Renal cortical epithelial cell (primary cell): ENCODE data around the gene ATP8B1. TPM values are rescaled to one million over a fixed set of nuclear protein-coding genes. Genes with fewer than 3 reads are reported as not detected.
"Not testable (repeated sequence)": the region's sequence is repeated elsewhere in the genome, so short reads cannot be mapped to it uniquely, and the experiment has no call there.

ENCODE experiments used
- DNase-seq: peaks from one replicate; pipeline ENCODE4 v3.0.0-alpha.2; 2011; ENCODE audit warnings: low read depth
- total RNA-seq: library from RNA; depleted of rRNA; stranded (reverse); fragments of >200 nt; gene quantifications from 2 replicates; pipeline ENCODE4 v1.2.3, GENCODE V29; 2014

Gene ATP8B1
- total RNA-seq, 1 donor from 2014 or later = 27.1 TPM

DNA sequence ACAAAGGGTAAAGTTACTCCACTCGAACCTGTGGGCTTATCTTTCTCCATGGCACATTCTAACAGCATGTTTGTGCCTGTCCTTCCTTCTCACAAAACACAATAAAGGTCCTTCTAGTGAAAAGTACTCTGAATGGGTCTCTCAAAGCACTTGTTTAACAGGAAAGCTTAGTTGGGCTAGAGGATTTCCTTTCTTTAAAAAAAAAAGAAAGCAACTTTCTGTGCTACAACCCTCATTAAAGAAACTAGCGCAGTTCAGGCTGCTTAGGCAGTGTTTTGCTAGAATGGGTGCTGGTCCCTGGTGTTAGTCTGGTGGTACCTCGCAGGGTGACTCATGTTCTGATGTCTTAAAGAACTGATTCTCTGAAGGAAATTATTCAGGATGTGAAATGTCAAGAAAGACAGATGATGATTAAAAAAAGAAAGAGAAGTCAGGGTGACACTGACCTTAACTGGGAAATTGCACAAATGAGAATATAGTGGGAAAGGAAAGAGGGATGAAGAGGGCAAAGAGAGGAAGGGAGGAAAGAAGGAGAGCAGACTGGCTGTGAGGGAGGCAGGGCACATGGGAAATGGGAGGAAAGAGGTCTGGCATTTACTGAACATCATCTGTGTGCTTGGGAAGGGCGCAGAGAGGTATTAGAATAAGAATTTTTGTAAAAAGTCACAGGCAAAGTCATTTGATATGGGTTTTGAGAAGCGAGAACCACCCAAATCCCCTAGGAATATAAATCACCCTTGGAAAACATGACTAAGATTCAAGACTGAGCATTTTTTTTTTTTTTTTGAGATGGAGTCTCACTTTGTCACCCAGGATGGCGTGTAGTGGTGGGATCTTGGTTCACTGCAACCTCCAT lies 74.9 kb downstream of the ATP8B1 start:
- DNase-seq = peak; percentile 58

DNA sequence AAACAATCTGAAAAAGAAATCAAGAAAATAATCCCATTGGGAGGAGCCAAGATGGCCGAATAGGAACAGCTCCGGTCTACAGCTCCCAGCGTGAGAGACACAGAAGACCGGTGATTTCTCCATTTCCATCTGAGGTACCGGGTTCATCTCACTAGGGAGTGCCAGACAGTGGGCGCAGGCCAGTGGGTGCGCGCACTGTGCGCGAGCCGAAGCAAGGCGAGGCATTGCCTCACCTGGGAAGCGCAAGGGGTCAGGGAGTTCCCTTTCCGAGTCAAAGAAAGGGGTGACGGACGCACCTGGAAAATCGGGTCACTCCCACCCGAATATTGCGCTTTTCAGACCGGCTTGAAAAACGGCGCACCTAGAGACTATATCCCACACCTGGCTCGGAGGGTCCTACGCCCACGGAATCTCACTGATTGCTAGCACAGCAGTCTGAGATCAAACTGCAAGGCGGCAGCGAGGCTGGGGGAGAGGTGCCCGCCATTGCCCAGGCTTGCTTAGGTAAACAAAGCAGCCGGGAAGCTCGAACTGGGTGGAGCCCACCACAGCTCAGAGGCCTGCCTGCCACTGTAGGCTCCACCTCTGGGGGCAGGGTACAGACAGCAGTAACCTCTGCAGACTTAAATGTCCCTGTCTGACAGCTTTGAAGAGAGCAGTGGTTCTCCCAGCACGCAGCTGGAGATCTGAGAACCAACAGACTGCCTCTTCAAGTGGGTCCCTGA lies 83.7 kb downstream of the ATP8B1 start:
- not testable (repeated sequence) for DNase-seq

DNA sequence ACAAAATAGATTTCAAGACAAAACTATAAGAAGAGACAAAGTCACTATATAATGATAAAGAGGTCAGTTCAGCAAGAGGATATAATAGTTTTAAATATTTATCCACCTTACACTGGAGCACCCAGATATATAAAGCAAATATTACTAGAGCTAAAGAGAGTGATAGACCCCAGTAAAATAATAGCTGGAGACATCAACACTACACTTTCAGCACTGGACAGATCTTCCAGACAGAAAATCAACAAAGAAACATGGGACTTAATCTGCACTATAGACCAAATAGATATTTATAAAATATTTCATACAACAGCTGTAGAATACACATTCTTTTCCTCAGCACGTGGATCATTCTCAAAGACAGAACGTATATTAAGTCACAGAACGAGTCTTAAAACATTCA lies 86.6 kb downstream of the ATP8B1 start:
- no peak for DNase-seq

DNA sequence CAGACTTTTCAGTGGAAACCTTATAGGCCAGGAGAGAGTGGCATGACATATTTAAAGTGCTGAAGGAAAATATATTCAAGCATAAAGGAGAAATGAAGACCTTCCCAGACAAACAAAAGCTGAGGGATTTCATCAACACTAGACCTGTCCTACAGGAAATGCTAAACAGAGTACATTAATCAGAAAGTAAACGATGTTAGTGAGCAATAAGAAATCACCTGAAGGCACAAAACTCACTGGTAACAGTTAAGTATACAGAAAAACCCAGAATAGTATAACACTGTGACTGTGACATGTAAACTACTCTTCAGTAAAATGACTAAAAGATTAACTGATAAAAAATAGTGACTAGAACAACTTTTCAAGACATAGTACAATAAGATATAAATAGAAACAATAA lies 87.4 kb downstream of the ATP8B1 start:
- DNase-seq = peak; percentile 47

DNA sequence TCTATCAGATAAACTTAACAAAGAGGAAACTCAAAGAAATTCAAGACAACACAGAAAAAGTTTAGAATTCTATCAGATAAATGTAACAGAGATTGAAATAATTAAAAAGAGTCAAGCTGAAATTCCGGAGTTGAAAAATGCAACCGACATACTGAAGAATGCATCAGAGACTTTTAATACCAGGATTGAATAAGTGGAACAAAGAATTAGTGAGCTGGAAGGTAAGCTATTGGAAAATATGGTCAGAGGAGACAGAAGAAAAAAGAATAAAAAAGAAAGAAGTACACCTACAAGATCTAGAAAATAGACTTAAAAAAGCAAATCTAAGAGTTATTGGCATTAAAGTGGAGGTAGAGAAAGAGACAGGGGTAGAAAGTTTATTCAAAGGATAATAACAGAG lies 88.0 kb downstream of the ATP8B1 start:
- DNase-seq = no peak

DNA sequence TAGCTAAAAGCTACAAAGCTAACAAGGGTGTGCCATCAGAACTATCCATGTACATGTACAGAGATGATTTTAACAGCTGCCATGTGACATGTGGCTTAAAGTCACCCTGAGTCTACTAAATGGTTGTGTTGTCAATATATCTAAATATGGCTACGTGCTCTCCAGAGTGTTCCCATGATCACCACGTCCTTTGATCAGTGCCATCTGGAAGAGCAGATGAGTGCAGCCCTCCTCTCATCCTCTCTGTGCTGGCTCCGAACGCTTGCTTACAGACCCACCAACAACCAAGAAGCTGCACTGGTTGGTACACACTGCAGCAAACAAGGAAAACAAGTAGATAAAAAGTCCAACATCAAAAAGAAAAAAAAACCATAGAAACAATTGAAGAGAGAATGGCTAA lies 92.9 kb downstream of the ATP8B1 start:
- no peak for DNase-seq

DNA sequence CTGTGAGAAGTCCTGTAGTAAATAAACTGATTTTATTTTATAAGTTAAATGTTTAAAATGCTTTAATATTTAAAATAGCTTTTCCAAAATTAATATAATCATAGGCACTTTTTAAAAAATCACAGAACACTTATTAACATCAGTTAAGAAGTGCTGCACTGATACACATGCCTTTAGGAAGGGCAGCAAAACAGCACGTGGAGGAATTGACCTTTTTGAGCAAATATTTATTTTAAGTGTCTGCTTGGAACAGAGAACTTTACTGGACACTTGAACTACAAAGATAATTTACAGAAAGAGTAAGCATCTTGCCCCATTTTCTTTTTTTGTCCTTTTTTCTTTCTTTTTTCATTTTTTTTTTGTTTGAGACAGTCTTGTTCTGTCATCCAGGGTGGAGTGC lies 93.8 kb downstream of the ATP8B1 start:
- no peak for DNase-seq

DNA sequence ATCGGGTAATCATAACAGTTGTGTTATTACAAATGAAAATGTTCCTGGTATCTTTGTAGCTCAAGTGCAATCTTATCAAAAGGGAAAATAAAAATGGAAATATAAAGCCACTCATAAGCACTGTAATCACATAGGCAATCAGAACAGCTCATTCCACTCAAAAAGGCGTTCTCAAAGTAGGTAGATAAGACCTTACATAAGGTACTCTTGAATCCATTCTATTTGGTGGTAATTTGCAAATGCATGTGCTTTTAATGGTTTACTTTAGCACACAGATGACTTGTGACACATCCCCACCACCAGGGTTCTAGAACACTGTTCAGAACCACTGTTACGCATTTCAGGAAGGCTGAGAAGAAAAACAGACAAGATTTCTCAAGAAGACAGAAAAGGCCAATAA lies 94.8 kb downstream of the ATP8B1 start:
- no peak for DNase-seq

DNA sequence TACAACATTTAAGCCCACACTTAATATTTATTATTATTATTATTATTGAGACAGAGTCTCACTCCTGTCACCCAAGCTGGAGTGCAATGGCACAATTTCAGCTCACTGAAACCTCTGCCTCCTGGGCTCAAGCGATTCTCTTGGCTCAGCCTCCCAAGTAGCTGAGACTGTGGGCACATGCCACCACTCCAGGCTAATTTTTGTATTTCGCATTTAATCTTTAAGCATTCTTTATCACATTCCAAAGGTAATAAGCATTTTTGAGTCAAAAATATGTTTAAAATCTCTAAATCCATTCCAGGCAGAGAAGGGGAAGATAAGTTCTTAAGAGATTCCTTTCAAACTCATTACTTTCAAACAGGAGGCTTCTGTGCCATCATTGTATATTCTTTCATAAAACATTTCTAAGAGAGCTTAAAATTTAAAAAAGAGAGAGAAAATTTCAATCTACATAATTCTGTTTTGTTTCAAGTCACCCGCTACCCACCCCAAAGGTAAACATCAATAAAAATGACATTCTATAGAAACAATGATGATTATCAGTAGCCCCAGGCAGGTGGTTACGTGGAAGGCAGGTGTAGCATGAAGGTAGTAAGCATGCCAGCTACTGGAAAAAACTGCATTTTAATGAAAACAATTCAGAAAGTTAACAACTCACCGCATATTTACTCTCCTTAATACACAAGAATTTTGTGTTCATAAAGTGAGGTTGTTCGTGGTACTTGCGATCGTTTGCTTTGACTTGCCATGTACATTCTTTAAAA lies 97.1 kb downstream of the ATP8B1 start:
- no peak for DNase-seq

DNA sequence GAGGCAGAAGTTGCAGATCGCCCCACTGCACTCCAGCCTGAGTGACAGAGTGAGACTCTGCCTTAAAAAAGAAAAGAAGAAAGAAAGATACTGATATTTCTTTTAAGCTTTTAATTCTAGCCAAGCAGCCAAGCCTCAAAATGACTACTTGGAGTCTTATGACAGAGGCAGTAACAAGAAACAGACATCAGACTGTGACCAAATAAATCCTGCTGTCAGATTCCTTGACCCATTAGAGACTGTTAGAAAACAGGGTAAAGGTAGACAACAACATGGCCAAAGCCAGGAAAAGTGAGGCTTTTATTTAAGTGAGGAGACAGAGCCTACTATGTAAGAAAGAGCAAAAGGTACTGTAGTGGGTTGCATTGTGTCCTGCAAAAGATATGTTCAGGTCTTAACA lies 98.1 kb downstream of the ATP8B1 start:
- DNase-seq = no peak

DNA sequence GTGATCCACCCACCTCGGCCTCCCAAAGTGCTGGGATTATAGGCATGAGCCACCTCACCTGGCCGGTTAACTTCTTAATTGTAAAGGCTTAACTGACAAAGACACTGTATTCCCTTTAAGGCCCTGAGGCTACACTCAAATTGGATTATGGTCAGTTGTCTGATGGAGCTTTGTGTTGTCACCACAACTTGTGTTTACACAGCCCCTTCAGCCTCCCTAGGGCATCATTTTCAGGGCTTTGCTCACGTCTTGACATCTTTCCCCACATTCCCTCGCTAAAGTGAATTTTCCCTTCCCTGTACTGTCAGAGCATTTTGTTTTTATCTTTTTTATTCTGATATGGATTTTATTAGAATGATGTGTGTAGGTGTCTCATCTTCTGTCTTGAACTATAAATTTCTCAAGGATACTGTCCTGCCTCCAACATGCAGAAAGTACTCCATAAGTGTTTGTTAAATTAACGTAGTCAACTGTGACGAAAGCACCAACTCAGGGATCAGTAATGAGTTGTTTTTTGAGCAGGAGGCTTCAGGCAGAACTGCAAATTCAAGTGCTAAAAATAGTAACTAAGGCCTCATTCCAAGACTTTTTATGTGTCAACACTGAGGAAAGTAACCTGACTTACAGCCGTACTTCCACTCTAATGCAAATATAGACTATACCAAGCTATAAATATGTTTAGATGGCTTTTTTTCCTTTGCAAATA lies 104.4 kb downstream of the ATP8B1 start:
- peak; percentile 88 for DNase-seq

DNA sequence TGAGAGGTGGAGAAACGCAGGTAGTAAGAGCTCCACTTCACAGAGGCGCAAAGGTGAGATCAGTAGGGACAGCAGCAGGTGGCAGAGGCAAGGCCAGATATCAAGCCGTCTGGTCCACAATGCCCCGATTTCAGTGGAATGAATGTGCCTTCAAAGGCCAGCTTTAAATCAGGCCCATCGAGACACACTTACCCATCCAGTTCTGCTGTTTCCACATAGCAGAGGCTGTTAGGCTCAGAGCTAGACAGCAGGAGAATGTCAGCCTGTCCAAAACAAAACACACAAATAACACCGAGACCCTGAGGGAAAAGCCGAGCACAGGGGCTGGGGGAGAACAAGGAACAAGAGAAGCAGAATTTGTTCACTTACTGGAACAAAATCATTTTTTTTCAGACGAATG lies 105.7 kb downstream of the ATP8B1 start:
- DNase-seq = no peak

DNA sequence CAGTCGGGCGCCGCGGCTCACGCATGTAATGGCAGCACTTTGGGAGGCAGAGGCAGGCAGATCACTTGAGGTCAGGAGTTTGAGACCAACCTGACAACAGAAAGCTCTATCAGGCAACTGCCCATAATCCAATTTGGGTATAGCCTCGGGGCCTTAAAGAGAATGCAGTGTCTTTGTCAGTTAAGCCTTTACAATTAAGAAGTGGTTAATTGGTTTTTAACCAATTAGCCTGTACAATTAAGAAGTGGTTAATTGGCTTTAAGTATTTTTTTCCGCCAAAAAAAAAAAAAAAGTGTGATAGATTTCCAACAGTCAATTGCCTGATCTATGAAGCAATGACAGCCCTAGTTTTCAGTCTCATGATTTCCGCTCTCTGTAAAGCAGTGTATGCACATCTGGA lies 106.8 kb downstream of the ATP8B1 start:
- DNase-seq = no peak

DNA sequence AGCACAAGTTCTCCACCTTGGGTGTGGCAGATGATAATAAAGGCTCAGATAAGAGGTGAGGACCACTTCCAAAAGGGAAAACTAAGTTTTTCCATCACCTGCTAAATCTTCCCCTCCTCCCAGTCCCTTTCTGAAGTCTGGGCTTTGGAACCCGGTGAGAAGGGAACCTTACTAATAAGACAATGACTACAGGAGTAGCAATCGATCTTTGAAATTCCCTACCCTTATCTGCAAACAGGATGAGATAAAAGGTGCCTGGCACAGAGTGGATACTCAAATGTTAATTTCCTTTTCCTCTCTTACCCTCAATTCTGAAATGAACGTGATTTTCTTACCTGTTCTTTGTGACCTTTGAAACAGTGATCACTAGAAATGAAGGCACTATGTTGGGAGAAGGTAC lies 111.8 kb downstream of the ATP8B1 start:
- no peak for DNase-seq

DNA sequence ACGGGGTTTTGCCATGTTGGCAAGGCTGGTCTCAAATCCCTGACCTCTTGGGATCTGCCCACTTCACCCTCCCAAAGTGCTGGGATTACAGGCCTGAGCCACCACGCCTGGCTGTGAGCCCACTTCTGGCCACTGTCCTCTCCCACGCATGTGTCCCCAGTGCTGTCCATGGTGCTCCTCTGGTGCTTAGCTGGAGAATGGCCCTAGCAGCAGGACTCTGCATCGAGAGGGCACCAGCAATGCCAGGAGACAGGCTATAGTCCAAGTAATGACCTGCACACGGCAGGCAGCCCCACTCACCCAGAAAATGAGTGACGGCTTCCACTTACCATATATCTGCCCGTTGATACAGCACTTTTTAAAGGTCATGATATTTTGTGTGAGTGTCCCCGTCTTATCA lies 115.1 kb downstream of the ATP8B1 start:
- DNase-seq = no peak

DNA sequence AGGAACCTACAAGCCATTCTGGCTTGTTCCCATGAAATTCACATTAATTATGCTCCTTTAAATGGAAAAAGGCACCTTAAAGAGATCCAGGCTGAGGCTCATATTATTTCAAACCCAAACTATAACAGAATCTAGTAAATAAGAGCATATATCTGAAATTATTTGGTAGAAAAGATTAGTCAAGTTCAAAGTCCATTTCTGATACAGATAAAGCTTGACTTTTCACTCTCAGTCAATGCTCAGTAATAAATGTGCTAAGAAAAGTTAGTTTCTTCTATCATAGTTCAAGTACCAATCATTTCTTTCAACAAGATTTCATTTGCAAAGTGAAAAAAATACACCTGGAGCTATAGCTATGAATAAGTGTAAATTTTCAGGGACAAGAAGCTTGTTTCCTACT lies 119.6 kb downstream of the ATP8B1 start:
- no peak for DNase-seq

DNA sequence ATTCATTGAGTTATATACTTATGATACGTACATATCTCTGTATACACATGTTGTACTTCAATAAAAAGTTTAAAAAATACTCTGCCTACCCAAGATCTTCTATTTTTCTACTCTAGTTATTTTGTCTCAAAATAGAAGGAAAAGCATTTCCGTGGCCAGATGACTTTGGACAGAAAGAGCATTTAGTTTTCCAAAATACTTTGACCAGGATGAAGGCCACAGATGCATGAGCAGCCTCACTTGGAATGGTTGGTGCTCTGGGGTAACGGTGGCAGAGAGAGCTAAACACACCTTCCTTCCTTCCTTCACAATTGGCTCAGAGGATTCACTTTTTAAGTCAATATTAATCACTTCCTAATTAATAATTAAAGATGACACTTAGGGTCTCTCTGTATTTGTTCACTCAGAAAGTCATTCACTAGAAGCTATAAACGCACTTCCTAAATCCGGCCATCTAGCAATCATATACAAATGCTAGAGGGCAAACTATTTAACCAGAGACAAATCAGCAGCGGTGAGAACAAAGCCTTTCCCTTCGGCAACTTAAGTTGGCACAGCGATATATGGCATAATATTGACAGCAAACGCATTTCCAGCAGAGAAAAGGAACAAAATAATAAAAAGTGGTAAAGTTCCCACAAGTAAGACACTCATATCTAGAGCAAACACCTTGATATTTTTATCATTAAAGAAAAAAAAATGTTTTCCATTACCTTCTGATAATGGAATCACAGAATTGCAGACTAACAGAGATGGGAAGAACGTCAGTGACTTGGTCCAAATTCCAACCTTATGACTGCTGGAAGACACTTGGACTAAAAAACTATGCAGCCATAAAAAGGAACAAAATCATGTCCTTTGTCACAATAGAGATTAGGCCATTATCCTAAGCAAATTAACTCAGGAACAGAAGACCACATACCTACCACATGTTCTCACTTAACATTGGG lies 125.6 kb downstream of the ATP8B1 start:
- DNase-seq = no peak

DNA sequence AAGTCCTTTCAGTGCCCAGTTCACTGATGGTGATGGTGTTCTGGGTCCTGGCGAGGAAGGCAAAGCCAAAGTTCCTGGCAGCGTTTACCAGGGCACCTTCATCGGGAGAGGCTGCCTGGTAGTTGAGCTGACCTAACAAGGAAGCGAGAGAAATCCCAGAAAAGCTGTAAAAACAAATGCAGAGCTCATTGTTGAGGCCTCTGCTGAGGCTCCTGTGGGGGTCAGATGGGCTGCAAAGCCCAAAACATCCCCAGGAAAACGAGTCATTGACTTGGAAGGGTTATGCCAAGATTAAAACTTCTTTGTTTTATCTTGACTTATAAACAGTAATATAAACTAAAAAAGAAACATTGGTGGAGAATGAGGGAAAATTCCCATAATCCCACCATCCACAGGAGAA lies 128.2 kb downstream of the ATP8B1 start:
- no peak for DNase-seq

DNA sequence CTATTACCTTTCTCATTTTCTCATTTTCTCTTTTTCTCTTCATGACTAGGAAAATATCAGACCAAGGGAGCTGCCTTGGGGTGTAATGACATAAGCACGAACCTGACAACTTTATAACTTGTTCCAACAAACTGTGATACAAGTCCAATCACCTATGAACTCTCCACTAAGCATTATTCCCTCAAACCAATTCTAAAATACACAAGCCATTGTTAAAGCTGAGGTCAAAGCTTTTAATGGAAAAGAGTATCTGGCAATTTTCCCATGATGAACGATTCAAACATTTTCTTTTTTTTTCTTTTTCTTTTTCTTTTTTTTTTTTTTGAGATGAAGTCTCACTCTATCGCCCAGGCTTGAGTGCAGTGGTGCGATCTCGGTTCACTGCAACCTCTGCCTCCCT lies 133.1 kb downstream of the ATP8B1 start:
- no peak for DNase-seq

DNA sequence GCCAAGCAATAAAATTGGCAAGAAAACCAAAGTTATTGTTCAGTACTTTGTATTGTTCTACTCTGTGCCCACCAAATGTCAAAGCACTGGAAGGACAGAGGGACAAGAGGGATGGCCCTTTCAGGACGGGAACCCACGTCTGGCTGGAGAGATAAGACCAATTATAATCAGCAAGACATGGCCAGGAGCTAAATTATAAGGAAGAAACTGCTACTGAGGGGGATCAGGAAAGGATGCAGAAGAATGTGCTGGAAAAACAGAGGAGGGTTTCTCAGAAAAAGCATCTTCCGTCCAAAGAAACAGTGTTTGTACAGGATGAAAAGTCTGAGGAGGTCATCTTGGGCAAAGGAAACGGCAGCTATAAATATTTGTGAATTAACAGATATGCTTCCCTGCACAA lies 135.1 kb downstream of the ATP8B1 start:
- no peak for DNase-seq
